HG03432 (cell line): Measurements from ENCODE around the gene ZCCHC7.
A peak's percentile ranks its signal among the peaks of the same experiment; 100 is the strongest.
"Not testable (repeated sequence)": the region's sequence is repeated elsewhere in the genome, so short reads cannot be mapped to it uniquely, and the experiment has no call there.

ENCODE experiments used
- ATAC-seq: cut with Tn5 transposase; IDR thresholded peaks from one replicate; pipeline ENCODE4 v1.9.1; 2021; ENCODE audit warnings: mild to moderate bottlenecking, moderate library complexity; ENCODE audit not compliant: unreplicated experiment

The ZCCHC7 gene

DNA sequence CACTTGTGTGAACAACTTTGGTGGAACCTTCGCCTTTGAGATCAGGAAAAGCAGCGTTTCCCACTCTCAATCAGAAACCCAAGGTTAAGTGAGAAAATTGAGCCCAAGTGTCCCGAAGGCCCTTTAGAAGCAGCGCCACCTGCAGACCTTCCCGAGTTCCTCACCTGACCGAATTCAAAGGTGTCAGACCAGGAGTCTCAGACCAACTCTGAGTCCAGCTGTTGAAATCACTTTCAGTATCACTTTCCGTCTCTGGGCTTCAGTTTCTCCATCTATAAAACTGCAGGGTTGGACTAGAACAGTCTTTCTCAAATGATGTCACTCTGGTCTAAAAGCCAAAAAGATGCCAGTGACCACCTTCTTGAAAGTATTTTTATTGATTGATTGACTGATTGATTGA is 270.4 kb downstream of the ZCCHC7 start:
- ATAC-seq: peak; percentile 84

DNA sequence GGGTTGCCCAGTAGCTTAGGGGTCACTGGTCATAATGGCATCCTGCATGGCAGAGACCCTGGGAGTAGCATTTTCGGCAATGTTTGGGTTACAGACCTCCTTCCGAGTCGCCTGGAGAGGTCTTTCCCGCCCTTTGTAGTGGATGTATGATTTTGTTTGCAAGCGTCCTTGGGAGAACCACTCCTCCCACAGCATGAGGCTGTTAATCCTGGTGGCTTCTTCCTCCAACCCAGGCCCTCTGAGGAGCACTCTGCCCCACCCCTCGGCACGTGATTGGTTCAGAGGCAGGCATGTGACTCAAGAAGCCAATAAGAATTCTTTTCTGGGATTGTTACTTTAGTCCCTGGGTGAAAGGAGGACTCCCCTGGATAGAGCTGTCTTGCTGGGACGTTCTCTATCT is 271.9 kb downstream of the ZCCHC7 start:
- ATAC-seq: no peak

DNA sequence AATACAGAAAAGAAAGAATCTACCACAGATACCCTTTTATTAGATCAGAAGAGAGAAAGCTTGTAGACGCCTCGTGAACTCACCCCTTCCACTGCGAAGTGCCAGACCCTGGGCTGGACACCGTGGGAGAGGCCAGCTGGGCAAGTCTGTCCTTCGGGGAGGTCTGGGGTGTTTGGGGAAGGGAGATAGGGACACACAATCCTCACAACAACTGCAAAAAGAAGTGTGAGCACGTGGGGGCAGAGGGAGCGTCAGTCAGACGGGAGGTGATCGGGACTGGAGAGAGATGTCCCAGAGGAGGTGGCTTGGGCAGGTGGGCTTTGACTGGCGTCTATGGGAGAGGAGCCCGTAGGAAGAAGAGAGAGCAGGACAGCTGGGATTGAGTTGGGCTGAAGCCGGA is 274.9 kb downstream of the ZCCHC7 start:
- no peak for ATAC-seq

DNA sequence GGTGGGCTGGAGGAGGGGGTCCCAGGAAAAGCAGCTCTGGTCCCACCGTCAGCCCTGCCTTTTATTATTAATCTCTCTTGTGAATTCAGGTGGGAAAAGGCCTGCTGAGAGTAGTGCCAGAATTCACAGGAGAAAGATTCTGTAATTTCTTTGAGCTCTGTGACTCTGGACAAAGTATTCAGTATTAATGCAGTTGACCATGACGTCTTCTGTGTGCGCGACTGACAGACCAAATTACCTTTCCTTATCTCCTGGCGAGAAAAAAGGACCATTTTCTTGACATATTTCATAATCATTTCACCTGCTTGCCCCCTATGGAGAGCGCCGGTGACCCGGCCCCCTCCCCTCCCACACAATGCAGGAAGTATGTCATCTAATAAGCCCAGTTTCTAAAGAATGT is 275.3 kb downstream of the ZCCHC7 start:
- ATAC-seq: no peak

DNA sequence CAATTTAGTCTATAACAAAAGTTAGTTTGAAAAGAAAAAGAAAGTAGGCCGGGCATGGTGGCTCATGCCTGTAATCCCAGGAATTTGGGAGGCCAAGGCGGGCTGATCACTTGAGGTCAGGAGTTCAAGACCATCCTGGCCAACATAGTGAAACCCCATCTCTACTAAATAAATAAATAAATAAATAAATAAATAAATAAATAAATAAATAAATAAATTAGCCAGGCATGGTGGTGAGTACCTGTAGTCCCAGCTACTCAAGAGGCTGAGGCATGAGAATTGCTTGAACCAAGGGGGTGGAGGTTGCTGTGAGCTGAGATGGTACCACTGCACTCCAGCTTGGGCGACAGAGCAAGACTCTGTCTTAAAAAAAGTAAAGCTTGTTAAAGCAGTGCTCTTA is 277.6 kb downstream of the ZCCHC7 start:
- ATAC-seq: not testable (repeated sequence)

DNA sequence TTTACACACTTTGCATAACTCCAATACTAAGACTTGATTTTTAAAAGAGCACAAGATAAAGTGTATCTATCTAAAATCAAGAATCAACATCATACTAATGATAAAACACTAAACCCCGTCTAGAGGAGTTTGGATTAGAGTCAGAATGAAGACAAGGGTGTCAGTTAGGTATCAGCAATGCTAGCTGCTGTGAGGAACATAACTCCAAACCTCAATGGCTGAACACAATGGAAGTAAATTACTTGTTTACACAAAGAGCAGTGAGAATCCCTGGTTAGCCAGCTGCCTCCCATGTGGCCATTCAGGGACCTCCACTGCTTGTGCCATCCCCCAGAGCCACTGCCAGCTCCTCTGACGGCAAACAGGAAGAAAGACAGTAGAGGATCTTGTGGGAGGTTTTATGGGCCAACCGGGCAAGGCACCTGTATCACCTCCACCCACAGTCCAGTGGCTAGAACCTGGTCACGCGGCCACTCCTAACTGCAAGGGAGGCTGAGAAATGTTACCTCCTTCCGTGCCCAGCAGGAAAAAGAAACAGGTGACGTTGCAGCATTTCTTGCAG is 278.2 kb downstream of the ZCCHC7 start:
- ATAC-seq: no peak

DNA sequence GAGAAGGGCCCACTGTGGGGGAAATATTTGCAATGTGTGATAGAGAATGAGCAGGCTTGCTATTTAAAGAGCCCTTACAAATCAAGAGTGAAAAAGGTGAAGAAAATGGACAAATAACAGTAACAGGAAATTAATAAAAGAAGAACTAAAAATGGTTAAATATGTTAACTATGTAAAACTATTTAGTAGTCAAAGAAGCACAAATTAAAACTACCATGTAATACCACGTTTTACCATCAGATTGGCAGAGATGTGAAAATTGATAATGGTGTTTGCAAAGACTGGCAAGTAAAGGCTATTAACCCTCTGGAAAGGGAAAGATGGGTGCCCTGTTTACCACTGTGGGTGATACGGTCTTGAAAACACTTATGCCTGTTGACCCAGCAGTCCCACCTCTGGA is 279.0 kb downstream of the ZCCHC7 start:
- ATAC-seq: no peak

DNA sequence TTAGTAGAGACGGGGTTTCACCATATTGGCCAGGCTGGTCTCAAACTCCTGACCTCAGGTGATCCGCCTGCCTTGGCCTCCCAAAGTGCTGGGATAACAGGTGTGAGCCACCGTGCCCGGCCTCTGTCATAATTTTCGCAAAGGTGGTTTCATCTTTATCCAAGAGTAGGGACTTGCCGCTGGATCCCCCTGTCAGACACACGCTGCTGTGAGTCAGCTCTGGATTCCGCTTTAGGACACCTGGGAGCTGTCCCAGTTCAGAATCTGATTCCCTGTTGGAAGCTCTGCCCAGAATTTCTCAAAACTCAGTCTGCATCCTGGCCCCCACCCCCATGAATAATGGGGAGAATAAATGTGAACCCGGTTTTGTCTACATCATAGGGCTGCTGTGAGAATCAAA is 284.2 kb downstream of the ZCCHC7 start:
- ATAC-seq: no peak

DNA sequence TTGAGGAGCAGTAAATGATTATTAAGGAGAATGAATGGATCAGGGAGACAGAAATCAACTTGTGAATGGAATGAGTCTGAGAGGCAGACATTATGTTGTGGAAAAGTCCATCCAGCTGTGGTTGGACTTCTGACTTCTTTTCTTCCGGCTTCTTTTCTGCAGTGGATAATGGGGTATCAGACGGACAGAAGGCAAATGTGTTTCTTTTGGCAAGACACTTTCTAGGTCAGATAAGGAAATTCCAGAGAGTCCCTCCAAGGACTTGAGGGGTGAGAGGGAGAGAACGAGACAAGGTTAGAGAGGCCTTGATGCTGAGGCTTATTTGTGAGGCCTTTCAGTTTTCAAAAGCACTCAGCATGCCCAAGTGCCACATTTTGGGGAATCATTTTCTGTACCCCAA is 285.0 kb downstream of the ZCCHC7 start:
- no peak for ATAC-seq

DNA sequence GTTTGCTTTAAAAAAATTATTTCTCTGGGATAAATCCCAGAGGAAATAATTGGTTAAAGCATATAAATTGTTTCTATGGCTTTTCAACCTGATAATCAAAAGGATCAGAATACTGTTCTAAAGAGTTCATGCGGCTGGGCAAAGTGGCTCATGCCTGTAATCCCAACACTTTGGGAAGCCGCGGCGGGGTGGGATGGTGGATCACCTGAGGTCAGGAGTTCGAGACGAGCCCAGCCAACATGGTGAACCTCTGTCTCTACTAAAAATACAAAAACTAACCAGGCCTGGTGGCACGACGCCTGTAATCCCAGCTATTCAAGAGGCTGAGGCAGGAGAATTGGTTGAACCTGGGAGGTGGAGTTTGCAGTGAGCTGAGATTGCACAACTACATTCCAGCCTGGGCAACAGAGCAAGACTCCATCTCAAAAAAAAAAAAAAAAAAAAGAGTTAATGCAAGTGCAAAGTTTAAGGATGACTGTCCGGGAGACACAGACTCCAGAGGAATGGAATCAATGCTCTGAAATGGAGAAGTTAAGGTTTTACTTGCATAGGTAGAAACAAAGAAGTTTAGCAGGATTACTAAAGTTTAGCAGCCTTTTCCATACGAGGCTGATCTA is 285.5 kb downstream of the ZCCHC7 start:
- ATAC-seq: no peak

DNA sequence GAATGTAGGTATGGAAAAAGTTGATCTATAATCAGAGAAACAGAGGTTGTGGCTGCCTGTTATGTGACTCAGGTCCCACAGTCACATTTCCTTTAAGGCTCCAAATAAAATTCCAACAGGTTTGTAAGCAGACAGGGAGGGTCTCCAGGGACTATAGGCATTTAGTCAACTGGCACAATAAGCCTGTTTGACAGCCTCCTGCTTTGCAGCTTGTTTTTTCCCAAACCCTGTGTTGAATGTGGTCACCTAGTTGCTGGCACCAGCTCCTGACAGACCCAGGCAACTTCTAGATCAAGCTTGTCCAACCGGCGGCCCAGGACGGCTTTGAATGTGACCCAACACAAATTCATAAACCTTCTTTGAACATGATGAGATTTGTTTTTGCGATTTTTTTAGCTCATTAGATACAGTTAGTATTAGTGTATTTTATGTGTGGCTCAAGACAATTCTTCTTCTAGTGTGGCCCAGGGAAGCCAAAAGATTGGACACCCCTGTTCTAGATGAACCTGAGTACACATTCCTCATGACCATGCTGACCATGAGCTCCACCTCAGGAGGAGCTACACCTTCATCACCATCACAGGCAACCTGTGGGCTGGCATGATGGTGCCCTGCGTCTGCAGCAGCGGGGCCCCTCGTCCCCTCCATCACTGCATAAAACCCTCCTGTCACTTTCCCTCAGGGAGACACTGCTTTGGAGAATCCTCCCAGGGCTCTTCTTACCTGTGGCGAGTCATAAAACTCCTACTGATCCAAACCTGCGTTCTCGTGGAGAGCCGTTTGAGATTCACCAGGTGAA is 286.4 kb downstream of the ZCCHC7 start:
- no peak for ATAC-seq

DNA sequence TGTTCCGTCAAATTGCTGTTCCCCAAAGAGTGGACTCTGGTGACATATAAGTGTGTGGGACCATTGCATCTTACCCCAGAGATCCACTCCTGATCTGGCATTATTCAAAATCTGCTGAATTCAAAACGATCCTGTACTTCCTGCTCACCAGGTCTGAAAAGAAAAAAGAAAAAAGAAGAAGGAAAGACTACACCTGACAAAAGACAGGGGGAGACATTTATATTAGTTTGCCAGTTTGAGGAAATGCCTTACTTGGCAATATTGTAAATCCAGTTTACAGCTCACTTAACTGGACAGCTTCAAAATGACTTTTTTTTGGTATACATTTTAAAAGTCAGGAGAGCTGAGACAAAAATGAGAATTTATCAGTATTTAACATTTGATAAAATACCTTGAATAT is 287.1 kb downstream of the ZCCHC7 start:
- no peak for ATAC-seq
